ENCODE data around the gene ATP10B.

Gene ATP10B

DNA sequence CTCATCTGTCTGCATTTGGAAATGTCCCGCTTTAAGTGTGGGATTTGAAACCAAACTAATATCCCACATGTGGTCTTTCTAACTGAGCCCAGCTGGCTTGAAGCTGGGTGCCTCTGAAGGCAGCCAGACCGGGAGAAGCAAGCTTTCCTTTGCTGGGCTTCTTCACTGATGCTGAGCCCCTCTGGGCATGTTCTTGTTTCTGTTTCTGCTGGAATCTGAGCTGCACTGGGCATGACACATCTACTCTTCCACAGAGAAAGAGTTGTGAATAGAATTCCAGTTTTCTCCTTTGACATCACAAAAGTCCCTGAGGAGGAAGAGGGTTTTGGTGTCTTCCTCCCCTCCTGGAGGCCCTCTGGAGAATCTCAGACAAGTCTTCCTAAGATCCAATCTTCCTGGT, 179.5 kb downstream of the ATP10B start:
- H3K27me3 ChIP-seq (ENCODE audit: low read length): no peaks in the 10 kb centered on the region

DNA sequence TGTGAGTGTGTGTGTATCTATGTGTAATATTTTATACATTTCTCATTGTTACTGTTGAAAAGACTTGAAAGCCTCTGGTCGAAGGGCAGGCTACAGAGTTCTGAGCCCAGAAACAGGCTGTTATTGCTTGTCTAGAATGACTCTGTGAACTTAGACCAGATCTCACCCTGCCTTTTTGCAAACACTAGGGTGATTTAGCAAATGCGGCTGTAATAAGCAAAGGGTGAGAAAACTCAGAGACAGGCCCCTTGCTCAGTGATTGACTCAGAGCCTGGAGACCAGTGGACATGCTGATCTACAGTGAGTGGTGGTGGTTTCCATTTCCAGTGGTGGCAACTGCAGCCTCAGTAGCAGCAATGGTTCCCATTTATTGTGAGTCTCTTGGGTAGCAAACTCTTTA, 183.7 kb downstream of the ATP10B start:
- Histone ChIP-seq H3K79me2 (ENCODE audit: insufficient read depth, low read length) (no peaks in the 10 kb centered on the region), H4K20me1 (ENCODE audit: low read depth, low read length) (no peaks in the 10 kb centered on the region), H3K4me3 (ENCODE audit: insufficient read depth, low read length, poor library complexity, severe bottlenecking) (no peak overlapping the region), H3K9ac (ENCODE audit: low read length) (no peak overlapping the region), H3K9me3 (ENCODE audit: insufficient read depth, low read length) (no peaks in the 10 kb centered on the region), H3K27ac (ENCODE audit: low read depth, low read length) (no peak overlapping the region), H3K9me2 (replicated peaks; ENCODE audit: insufficient read depth, low read length) (no peaks in the 10 kb centered on the region), H2AFZ (ENCODE audit: low read depth, low read length, severe bottlenecking) (no peak overlapping the region), H3K36me3 (ENCODE audit: low read length) (no peaks in the 10 kb centered on the region), H3K27me3 (ENCODE audit: low read length) (no peaks in the 10 kb centered on the region; the same call in 1 of the 2 replicates), H3K4me2 (ENCODE audit: low read depth, low read length, poor library complexity, severe bottlenecking) (no peak overlapping the region), H3F3A (ENCODE audit: insufficient read depth) (no peaks in the 10 kb centered on the region)
- TF ChIP-seq, protein P1, sequence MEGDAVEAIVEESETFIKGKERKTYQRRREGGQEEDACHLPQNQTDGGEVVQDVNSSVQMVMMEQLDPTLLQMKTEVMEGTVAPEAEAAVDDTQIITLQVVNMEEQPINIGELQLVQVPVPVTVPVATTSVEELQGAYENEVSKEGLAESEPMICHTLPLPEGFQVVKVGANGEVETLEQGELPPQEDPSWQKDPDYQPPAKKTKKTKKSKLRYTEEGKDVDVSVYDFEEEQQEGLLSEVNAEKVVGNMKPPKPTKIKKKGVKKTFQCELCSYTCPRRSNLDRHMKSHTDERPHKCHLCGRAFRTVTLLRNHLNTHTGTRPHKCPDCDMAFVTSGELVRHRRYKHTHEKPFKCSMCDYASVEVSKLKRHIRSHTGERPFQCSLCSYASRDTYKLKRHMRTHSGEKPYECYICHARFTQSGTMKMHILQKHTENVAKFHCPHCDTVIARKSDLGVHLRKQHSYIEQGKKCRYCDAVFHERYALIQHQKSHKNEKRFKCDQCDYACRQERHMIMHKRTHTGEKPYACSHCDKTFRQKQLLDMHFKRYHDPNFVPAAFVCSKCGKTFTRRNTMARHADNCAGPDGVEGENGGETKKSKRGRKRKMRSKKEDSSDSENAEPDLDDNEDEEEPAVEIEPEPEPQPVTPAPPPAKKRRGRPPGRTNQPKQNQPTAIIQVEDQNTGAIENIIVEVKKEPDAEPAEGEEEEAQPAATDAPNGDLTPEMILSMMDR (IDR thresholded peaks at IDR 0.05; ENCODE audit: insufficient read depth, low read length, poor library complexity, severe bottlenecking): no peak
- TF ChIP-seq EZH2phosphoT487 (conservative IDR thresholded peaks at IDR 0.05; ENCODE audit: low read length): no peak

More for the DNA sequence above, 179.5 kb downstream of the ATP10B start:
- Histone ChIP-seq H3F3A (ENCODE audit: insufficient read depth) (no peaks in the 10 kb centered on the region), H3K4me2 (ENCODE audit: low read depth, low read length, poor library complexity, severe bottlenecking) (no peak overlapping the region), H3K9me2 (replicated peaks; ENCODE audit: insufficient read depth, low read length) (no peaks in the 10 kb centered on the region), H3K9me3 (ENCODE audit: insufficient read depth, low read length) (no peaks in the 10 kb centered on the region), H3K27ac (ENCODE audit: low read depth, low read length) (no peak overlapping the region), H3K4me3 (ENCODE audit: insufficient read depth, low read length, poor library complexity, severe bottlenecking) (no peak overlapping the region), H4K20me1 (ENCODE audit: low read depth, low read length) (no peaks in the 10 kb centered on the region), H2AFZ (ENCODE audit: low read depth, low read length, severe bottlenecking) (no peak overlapping the region), H3K36me3 (ENCODE audit: low read length) (no peaks in the 10 kb centered on the region), H3K79me2 (ENCODE audit: insufficient read depth, low read length) (no peaks in the 10 kb centered on the region), H3K9ac (ENCODE audit: low read length) (no peak overlapping the region)
- no peak for TF ChIP-seq EZH2phosphoT487 (conservative IDR thresholded peaks at IDR 0.05; ENCODE audit: low read length)
- TF ChIP-seq, protein P1 (IDR thresholded peaks at IDR 0.05; ENCODE audit: insufficient read depth, low read length, poor library complexity, severe bottlenecking): no peak

- TF ChIP-seq, protein P1 (IDR thresholded peaks at IDR 0.05; ENCODE audit: insufficient read depth, low read length, poor library complexity, severe bottlenecking): no peak
- no peak for TF ChIP-seq EZH2phosphoT487 (conservative IDR thresholded peaks at IDR 0.05; ENCODE audit: low read length)
- no peak overlapping the region for H3K27ac ChIP-seq (ENCODE audit: low read depth, low read length)
- no peak overlapping the region for H3K4me3 ChIP-seq (ENCODE audit: insufficient read depth, low read length, poor library complexity, severe bottlenecking)
- no peaks in the 10 kb centered on the region for H3F3A ChIP-seq (ENCODE audit: insufficient read depth)
- H3K4me2 ChIP-seq (ENCODE audit: low read depth, low read length, poor library complexity, severe bottlenecking): no peak overlapping the region
- no peaks in the 10 kb centered on the region for H3K9me2 ChIP-seq (replicated peaks; ENCODE audit: insufficient read depth, low read length)
- H2AFZ ChIP-seq (ENCODE audit: low read depth, low read length, severe bottlenecking): no peak overlapping the region
- no peaks in the 10 kb centered on the region for H3K79me2 ChIP-seq (ENCODE audit: insufficient read depth, low read length)
- no peak overlapping the region for H3K9ac ChIP-seq (ENCODE audit: low read length)
- H3K36me3 ChIP-seq (ENCODE audit: low read length): no peaks in the 10 kb centered on the region
- H4K20me1 ChIP-seq (ENCODE audit: low read depth, low read length): no peaks in the 10 kb centered on the region
- H3K9me3 ChIP-seq (ENCODE audit: insufficient read depth, low read length): no peaks in the 10 kb centered on the region
- no peaks in the 10 kb centered on the region; the same call in 1 of the 2 replicates for H3K27me3 ChIP-seq (ENCODE audit: low read length)
Observed at GRCh38 chr5:160667160-160667559, 184.9 kb downstream of the ATP10B start.
